Gastroesophageal sphincter (tissue), 3 donors: Measurements from ENCODE around the gene EPHA6.

Source experiments
- EP300 ChIP-seq: sonication (generic); formaldehyde crosslinking; IDR thresholded peaks from one replicate; pipeline ENCODE4 v1.6.1; 2017; ENCODE audit warnings: antibody characterized with exemption, mild to moderate bottlenecking
- POLR2A ChIP-seq, 2 donors: fragments of 450-650 bp; IDR thresholded peaks; one replicate each; pipeline ENCODE4 v1.6.1; 2017; ENCODE audit warnings: antibody characterized with exemption in 2 of 2, mild to moderate bottlenecking in 2 of 2, moderate library complexity in 1 of 2
- POLR2AphosphoS5 ChIP-seq: sonication (generic); formaldehyde crosslinking; IDR thresholded peaks from one replicate; pipeline ENCODE4 v1.6.1; 2017; ENCODE audit warnings: antibody characterized with exemption
- TF ChIP-seq, protein P1 (sequence below), 4 experiments: fragments of 200-600 bp in 2 of 4; fragments of 450-650 bp in 2 of 4; sonication (generic) in 1 of 4; IDR thresholded peaks; one replicate each; pipeline ENCODE4 v1.5.1; 2017 to 2019; ENCODE audit warnings: antibody characterized with exemption in 4 of 4, mild to moderate bottlenecking in 2 of 4, moderate library complexity in 2 of 4

DNA sequence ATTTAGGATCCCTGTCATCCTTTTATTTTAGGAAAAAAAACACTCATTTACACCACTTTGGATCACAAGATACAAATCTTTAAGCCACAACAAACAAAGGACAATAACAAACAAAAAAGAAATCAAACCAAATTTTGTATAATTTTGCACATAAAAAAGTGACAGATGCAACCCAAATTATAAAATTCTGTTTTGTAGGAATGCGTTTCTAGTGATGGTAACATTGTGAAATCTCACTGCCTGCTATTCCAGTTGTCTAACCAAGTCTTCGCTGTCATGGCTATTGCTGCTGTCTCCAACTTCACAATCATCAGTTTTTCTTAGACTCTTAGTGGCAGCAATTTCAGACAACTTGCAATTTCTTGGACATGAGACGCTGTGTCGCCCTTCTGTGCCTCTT, 891.8 kb downstream of the EPHA6 start:
- TF ChIP-seq, protein P1, sequence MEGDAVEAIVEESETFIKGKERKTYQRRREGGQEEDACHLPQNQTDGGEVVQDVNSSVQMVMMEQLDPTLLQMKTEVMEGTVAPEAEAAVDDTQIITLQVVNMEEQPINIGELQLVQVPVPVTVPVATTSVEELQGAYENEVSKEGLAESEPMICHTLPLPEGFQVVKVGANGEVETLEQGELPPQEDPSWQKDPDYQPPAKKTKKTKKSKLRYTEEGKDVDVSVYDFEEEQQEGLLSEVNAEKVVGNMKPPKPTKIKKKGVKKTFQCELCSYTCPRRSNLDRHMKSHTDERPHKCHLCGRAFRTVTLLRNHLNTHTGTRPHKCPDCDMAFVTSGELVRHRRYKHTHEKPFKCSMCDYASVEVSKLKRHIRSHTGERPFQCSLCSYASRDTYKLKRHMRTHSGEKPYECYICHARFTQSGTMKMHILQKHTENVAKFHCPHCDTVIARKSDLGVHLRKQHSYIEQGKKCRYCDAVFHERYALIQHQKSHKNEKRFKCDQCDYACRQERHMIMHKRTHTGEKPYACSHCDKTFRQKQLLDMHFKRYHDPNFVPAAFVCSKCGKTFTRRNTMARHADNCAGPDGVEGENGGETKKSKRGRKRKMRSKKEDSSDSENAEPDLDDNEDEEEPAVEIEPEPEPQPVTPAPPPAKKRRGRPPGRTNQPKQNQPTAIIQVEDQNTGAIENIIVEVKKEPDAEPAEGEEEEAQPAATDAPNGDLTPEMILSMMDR (IDR thresholded peaks at IDR 0.05), result no peak
- TF ChIP-seq POLR2A (IDR thresholded peaks at IDR 0.05), result no peak
- TF ChIP-seq POLR2AphosphoS5, result no peak
- no peak for TF ChIP-seq EP300
